GM21515 (cell line): ENCODE results near the gene CD160.
A peak's percentile ranks its signal among the peaks of the same experiment; 100 is the strongest.
"Not testable (repeated sequence)": the region's sequence is repeated elsewhere in the genome, so short reads cannot be mapped to it uniquely, and the experiment has no call there.

Source experiments
- ATAC-seq: cut with Tn5 transposase; IDR thresholded peaks from one replicate; pipeline ENCODE4 v1.9.1; 2021; ENCODE audit not compliant: unreplicated experiment

The CD160 gene

GRCh38 chr1:145708063-145708462, 11.2 kb upstream of the CD160 start:
- ATAC-seq, result no peak

GRCh38 chr1:145710291-145711027, 8.8 kb upstream of the CD160 start:
- ATAC-seq, result no peak

- ATAC-seq, result no peak
Measured at GRCh38 chr1:145711213-145711651, 8.1 kb upstream of the CD160 start.

- no peak for ATAC-seq
Measured at GRCh38 chr1:145714524-145715111, 4.7 kb upstream of the CD160 start.

DNA sequence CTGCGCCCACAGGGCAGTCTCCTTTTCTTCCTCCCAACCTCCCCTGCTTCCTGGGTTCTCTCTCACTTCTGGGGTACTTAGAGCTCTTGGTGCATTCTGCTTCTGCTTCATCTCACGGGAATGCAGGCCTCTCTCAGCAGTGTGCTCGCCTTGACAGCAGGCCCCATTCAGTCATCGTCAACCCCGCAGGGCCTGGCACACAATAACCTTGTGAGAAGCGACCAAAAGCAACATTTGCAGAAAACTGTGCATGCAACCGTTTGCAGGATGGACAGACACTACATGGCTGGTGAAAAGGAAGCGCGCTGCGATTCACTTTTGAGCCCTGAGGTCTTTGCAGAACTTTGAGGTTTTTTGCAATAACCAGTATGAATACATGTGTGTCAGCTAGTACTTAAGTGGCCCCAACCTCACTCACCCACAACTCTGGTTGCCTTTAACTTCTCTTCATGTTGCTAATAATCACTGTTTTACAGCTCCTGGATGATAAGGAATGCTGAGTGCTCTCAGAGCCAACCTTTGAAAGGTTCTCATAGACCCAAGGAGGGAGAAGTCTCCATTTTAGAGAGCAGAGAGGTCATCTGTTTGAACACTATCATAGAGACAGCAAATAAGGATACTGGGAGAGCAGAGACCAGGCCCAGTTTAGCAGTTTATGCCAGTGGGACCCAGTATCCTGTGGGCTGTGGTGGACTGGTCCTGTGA, 2.5 kb upstream of the CD160 start:
- no peak for ATAC-seq

DNA sequence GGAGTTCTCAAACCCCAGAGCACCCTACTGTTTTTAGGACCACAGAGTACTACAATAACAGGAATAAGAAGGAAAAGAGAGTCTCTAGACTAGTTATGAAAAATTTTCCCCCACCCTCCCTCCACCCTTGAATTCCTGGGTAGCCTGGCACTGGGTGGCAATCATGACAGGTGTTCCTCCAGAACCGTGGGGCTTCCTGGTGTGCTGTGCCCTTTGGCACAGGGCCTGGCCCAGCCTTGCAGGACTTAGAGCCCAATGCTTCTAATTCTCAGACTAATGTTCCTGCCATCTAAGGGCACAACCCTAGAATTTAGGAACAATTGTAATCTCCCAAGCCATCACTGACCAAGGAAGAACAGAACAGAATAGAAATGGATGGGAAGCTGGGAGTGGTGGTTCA, 1.5 kb upstream of the CD160 start:
- ATAC-seq, result no peak

DNA sequence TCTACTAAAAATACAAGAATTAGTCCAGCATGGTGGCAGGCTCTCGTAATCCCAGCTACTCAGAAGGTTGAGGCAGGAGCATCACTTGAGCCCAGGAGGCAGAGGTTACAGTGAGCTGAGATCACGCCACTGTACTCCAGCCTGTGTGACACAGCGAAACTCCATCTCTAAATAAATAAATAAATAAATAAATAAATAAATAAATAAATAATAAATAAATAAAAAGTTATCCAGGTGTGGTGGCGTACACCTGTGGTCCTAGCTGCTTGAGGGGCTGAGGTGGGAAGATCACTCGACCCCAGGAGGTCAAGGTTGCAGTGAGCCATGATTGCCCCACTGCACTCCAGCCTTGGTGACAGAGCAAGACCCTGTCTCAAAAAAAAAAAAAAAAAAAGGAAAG, 834 bp upstream of the CD160 start:
- not testable (repeated sequence) for ATAC-seq

DNA sequence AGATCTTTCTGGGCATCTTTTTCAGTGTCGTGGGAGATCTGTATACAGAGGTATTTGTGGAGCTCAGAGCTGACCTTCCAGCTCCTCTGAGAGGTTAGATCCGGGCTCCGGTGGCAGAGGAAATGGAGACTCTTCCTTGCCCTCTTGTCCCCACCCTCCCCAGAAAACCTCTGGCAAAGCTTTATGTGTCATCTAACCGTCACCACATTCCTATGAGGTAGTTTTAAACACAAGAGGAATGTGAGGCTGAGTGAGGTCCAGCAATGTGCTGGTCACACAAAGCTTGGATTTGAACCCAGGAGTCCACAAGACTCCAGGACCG, 1.2 kb downstream of the CD160 start:
- no peak for ATAC-seq

DNA sequence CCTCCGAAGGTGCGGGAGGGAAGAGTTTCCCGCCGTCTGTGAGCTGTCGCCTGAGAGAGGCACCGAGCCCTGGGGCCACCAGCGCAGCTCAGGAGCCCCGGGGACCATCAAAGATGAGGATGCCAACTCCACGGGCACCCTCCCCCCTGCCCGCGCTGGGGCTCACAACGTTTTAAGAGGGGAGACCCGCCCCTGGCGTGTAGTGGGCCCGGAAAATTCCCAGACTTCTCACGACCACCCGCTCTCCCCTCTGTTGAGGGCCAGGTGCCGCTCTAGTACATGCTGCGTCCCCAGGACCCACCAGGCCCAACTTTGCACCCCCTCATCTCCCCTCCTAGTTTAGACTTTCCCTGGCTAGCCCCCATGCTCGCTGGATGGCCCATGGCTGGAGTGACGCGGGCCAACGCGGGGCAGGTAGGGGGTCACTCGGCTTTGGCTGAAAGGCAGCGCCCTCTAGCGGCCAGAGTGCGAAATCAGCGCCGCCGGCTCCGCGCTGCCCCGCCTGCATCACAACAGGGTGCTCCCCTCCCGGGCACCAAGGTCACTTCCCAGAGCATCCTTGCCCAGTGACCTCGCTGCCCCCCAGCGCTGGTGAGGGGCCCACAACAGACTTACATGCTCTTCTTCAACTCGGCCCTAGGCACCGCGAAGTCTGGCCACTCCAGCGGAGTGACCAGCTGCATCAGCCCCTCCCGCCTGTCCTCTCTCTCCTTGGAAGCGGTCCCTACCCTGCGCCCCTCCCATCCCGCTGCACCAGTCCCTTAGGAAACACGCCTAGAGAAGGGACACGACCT, 1.8 kb downstream of the CD160 start:
- ATAC-seq, result peak; percentile 79

GRCh38 chr1:145726193-145726592, 6.9 kb downstream of the CD160 start:
- not testable (repeated sequence) for ATAC-seq

- ATAC-seq, result no peak
Measured at GRCh38 chr1:145729196-145729595, 9.9 kb downstream of the CD160 start.

DNA sequence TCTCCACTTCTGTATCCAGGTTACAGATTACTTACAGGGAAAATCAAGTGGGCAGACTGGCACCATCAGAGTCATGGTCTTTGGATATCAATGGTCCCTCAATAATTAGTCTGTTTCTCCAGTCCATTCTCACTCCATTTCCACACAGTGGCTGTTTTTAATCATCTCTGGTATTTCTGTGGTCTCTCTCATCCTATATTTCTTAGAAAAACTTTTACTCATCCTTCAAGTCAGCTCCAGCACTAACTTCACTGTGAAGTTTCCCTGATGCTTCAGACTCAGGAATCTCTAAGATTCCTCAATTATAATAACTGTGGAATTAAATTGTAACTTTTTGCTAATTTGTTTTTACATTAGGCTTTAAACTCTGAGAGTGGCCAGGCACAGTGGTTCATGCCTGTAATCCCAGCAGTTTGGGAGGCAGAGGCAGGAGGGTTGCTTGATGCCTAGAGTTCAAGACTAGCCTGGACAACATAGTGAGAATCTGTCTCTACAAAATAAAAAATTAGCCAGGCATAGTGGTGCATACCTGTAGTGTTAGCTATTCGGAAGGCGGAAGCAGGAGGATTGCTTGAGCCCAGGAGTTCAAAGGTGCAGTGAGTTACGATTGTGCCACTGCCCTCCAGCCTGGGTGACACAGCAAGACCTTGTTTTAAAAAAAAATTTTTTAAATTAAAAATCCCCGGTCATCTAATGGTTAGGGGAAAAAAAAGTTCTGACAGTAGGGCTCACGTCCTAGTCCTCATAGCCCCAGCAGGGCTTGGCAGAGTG, 10.6 kb downstream of the CD160 start:
- ATAC-seq, result no peak

DNA sequence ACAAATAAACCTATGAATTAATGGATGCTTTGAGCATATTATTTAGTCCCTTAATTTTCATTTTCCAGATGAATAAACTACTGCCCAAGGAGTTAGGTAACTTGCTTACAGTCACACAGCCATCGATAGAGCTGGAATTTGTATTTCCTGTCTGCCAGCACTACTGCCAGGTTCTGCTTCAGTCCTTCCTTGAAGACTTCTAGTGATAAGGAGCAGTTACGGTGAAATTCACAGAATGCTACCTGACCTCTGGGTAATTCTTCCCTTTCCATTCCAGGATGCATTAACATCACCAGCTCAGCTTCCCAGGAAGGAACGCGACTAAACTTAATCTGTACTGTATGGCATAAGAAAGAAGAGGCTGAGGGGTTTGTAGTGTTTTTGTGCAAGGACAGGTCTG, 11.2 kb downstream of the CD160 start:
- ATAC-seq, result no peak

- ATAC-seq, result no peak
Measured at GRCh38 chr1:145730900-145731299, 11.6 kb downstream of the CD160 start.

DNA sequence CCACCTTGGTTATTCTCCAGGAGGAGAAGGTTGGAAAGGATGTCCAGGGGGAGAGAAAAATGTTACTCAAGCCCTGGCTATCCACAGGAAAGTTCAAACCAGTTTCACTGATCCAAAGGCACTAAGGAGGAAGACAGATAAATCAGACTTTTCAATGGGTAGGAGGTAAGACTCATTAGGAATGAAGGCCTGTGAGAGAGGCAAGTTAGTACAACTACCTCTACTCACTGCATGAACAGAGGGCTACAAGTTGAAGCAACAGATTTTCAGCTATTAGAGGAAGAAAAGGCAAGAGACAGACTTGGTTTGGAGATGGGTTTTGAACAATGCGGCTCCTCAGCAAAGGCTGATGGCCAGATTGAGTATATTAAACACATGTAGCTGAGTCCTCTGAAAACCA, 16.9 kb downstream of the CD160 start:
- ATAC-seq, result no peak

DNA sequence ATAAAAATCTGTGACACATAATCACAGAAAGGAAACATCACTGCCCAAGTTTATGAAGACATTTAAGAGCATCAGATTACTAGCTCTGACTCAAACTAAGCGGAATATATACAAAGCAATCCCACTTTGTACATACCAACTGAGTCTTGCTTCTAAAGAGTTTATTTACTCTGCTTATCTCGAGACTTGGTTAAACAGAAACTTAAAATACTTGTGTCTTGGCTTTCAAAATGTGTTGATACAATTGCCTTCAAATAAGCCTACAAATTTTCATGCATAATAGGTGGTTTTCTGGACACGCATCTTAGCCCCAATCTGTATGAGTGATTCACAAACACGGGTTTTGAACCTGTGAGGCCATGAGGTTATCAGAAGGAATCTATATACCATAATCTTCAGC, 21.0 kb downstream of the CD160 start:
- ATAC-seq, result no peak

- no peak for ATAC-seq
Measured at GRCh38 chr1:145747398-145748247, 28.3 kb downstream of the CD160 start.

DNA sequence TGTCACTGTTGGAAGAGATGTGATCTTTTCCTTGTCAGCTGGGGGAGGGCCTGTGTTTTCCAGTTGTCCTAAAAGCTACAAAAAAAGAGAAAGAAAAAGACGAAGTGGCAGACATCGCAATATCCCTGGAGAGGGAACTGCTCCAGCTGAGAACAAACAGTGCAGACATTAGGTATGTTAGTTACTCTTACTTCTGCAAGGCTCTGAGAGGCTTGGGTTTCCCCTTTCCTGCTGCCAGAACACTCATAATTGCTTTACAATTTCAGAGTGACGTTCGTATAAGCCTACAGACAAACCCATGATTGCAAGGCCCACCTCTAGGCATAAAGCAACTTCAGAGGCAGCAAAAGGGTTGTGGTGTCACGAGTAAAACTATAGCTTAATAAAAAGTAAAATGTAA, 31.1 kb downstream of the CD160 start:
- ATAC-seq, result no peak

DNA sequence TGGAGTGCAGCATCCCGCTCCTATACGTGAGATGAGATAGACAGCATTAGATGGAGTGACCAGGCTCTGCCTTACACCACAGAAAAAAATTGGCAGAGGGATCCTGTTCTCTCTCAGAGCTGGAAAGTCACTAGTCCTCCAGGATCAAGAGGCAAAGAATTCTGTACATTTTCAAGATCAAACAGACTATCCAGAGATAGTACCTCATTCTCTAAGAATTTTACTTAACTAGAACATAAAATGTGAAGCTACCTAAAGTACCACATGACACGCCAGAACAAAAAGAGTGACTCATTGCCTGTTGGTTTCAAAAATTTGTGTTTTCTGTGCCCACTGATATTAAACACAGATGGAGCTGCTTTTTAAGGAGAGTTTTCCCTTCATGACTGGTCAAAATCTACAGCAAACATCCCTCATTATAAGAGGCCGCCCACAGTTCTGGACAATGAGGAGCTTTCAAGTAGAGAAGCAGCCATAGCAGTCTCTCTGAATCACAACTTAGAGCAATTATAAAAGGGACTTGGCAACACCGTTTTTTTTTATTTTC, 32.3 kb downstream of the CD160 start:
- no peak for ATAC-seq

DNA sequence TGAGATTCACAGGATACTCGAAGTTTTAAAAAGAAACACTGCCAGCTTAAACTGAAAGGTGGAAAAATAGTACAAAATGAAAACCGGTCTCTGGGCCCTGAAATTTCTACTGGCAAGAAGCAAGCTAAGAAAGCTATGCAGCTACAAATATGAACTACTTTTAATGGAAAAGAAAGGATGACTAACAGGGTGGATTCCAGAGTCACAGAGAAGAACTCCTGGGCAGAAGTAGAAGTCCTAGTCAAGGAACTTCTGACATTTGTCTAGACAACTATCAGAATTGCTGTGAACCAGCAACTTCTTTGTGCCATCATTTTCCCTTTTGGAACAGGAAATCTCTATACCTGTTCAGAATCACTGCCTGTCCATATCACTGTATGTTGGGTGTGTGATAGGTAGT, 38.1 kb downstream of the CD160 start:
- ATAC-seq, result no peak
